ENCODE data around the gene VSTM2L.
"Not testable (repeated sequence)": the region's sequence is repeated elsewhere in the genome, so short reads cannot be mapped to it uniquely, and the experiment has no call there.

Gene VSTM2L

DNA sequence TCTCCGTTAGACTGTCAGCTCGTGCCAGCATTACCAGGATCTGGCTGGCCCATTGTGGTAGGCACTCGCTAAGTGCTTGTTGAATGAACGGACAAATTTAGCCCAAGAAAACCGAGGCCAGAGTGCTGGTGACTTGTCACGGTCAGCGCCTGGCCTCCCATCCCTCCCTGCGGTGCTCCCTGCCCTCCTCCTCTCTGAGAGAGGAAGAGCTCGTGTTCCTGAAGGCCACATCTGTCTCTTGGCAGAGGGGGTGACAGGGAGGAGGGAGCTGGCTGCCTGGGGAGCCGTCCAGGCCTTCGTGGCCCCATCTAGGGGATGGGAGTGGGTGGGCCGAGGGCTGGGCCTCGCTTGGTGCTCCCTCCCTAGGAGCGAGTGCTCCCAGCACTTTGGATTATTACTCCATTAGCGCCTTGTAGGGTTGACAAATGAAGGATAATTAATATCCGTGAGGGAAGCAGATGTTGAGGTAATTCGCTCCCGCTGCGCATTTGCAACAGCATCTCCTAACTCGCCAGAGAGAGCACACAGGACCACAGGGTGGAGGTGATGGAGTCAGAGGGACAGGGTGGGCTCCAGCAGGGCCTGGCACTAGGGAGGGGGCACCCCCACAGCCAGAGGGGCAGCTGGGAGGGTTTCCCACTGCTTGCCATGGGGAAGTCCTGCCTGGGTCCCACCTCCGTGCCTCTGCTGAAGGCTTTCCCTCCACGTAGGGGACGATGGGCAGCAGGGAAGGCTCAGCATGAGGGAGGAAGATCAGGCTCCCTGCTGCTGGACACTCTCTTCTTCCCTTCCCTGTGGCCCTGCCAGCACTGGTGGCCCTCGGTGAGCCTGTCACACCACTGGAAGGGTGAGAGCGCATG is 37.0 kb downstream of the VSTM2L start:
- no peak for DNase-seq

- no peak for DNase-seq
Observed at GRCh38 chr20:37940858-37941257, 37.9 kb downstream of the VSTM2L start.

- no peak for DNase-seq
Observed at GRCh38 chr20:37941332-37941731, 38.4 kb downstream of the VSTM2L start.

DNA sequence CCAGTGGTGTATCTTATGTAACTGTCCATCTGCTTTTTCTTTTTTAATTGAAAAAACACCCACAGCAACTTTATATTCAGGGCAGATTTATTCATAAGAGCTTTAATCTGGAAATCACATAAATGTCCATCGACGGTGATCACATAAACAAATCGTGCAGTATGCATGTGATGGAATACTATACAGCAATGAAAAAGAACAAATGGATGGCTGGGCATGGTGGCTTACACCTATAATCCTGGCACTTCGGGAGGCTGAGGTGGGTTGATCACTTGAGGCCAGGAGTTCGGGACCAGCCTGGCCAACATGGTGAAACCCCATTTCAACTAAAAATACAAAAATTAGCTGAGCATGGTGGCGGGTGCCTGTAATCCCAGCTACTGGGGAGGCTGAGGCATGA is 39.1 kb downstream of the VSTM2L start:
- DNase-seq = no peak

DNA sequence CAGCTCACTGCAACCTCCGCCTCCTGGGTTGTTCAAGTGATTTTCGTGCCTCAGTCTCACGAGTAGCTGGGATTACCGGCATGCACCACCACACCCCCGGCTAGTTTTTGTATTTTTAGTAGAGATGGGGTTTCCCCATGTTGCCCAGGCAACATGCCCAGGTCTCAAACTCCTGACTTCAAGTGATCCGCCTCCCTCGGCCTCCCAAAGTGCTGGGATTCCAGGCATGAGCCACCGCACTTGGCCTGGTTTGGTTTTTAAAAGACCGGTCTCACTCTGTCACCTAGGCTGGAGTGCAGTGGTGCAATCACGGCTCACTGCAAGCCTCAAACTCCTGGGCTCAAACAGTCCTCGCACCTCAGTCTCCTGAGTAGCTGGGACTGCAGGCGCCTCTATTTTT is 40.1 kb downstream of the VSTM2L start:
- no peak for DNase-seq

- no peak for DNase-seq
Observed at GRCh38 chr20:37943501-37944455, 40.9 kb downstream of the VSTM2L start.

- no peak for DNase-seq
Observed at GRCh38 chr20:37944456-37944981, 41.6 kb downstream of the VSTM2L start.

- DNase-seq = no peak
Observed at GRCh38 chr20:37945091-37945547, 42.2 kb downstream of the VSTM2L start.

DNA sequence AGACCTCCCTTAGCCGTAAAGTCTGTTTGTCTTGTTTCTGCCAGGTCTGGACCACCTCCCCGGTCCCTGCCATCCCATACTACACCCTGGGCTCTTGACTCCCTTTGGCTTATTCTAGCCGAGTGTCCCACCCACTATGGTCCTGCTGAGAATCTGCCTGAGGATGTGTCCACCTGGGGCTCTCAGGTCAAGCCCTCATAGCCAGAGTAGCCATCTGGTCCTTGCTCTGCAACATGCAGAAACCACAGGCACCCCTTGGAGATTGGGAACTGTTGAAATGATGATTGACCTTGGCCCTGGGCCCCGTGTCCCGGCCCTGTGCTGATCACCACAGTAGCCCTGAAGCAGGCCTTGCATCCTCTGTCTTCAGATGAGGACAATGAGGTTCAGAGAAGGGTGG is 44.0 kb downstream of the VSTM2L start:
- no peak for DNase-seq

GRCh38 chr20:37947943-37948342 is 45.0 kb downstream of the VSTM2L start:
- DNase-seq = no peak

DNA sequence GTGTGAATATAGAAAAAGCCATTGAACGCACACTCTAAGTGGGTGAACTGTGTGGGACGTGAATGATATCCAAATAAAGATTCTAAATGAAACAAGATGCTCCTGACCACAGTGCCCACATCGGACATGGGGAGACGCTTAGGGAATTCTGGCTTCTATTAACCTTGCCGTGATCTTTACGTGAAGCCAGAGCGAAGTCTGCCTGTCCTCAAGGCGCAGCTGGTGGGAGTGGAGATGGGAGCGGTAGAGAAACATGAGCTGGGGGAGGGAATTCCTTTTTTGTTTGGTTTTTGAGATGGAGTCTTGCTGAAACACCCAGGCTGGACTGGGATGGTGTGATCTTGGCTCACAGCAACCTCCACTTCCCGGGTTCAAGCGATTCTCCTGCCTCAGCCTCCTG is 46.0 kb downstream of the VSTM2L start:
- no peak for DNase-seq

DNA sequence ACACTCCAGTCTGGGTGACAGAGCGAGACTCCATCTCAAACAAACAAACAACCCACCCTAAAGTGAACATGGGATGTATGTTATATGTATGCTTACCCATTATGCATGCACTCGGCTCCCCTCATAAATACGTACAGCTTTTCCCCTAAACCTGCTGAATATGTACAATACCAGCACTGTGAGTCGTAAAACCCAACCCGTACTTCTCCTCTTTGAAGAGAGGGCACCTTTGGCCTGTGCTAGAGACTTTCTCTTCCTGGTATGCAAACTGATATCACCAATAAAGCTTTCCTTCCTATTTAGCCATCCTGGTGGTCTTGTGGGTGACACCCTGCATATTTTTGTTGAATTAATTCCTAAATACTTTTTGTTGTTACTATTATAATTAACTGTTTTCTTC is 51.3 kb downstream of the VSTM2L start:
- no peak for DNase-seq

- DNase-seq = no peak
Observed at GRCh38 chr20:37954626-37955025, 51.7 kb downstream of the VSTM2L start.

GRCh38 chr20:37955511-37955910 is 52.6 kb downstream of the VSTM2L start:
- DNase-seq = no peak

DNA sequence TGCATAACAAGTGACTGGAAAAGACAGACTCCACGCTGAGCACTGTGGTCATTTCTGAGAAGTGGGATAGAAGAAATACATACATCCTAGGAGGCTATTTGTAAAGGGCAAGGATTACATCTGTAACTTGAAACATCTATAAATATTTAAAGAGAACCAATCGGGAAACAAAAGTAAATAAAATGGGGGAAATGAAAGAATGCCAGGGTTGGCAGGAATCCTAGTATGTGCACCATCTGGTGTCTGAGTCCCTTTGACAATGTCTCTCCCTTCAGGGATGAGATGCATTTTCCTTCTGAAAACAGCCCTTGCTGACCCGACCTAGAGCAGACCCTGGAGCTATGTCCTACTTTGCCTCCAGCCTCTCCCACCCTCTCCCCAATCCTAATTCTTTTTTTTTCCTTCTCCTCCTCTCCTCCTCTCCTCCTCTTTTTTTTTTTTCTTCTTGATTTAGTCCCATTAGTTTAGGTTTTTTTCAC is 53.2 kb downstream of the VSTM2L start:
- DNase-seq = no peak

GRCh38 chr20:37958856-37959520 is 56.1 kb downstream of the VSTM2L start:
- no peak for DNase-seq

GRCh38 chr20:37961066-37961465 is 58.1 kb downstream of the VSTM2L start:
- DNase-seq = no peak

DNA sequence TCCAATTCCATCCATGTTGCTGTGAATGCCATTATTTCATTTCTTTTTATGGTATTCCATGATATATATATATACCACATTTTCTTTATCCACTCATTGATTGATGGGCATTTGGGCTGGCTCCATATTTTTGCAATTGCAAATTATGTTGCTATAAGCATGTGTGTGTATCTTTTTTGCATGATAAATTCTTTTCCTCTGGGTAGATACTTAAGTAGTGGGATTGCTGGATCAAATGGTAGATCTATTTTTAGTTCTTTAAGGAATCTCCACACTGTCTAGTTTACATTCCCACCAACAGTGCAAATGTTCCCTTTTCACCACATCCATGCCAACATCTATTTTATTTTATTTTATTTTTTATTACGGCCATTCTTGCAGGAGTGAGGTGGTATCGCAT is 60.6 kb downstream of the VSTM2L start:
- DNase-seq = not testable (repeated sequence)

DNA sequence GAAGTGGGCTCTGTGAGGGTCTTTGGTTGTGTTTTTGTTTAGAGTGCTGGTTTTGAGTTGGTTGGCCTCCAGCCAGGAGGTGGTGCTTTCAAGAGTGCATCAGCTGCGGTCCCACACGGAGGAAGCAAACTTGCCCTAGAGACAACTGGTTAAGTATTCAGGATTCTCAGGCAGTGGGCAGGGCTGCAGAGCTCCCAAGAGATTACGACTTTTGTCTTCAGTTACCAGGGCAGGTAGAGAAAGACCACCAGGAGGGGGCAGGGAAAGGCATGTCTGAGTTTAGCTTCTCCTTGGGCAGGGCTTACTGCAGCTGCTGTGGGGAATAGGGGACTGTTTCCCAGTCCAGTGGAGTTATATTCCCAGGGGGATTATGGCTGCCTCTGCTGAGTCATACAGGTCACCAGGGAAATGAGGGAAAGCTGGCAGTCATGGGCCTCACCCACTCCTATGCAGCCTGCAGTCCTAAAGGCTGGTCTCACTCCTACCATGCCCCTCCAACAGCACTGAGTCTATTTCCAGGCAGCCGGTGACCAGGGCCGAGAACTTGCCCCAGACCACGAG is 66.0 kb downstream of the VSTM2L start:
- no peak for DNase-seq

- DNase-seq = no peak
Observed at GRCh38 chr20:37969949-37970855, 67.3 kb downstream of the VSTM2L start.

DNA sequence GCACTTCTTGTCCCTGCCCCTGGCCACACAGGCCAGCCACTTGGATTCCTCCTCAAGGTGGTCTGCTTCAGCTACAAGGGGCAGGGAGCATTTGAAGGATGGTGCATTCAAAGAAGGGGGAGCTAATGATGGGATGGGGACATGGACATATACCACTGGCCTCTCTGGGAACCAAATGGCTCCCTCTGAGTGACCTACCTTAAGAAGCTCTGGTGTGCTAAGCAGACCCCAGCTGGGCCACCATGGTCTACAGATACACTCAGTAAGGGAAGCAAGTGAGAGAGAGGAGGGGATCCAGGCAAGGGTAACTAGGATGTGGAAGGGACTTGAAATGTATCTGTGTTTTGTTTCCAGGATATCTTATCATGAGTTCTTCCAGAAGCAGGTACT is 67.9 kb downstream of the VSTM2L start:
- no peak for DNase-seq
